NCI-H2196 treated with DMSO at 0.1 percent for 48 hours (cell line): Measurements from ENCODE around the gene RAB42.
A peak's percentile ranks its signal among the peaks of the same experiment; 100 is the strongest.
"Not testable (repeated sequence)": the region's sequence is repeated elsewhere in the genome, so short reads cannot be mapped to it uniquely, and the experiment has no call there.

Experiments used
- DNase-seq: peaks from one replicate; lab custom pipeline; 2025; ENCODE audit not compliant: unreplicated experiment; lab: John Stamatoyannopoulos, UW

The RAB42 gene

GRCh38 chr1:28582248-28582615 is 9.8 kb upstream of the RAB42 start:
- DNase-seq, result no peak

- DNase-seq, result not testable (repeated sequence)
Observed at GRCh38 chr1:28586585-28587391, 5.3 kb upstream of the RAB42 start.

- no peak for DNase-seq
Observed at GRCh38 chr1:28592321-28593071, 431 bp downstream of the RAB42 start.

GRCh38 chr1:28593988-28594356 is 1.9 kb downstream of the RAB42 start:
- DNase-seq, result not testable (repeated sequence)

- DNase-seq, result peak; percentile 80
Observed at GRCh38 chr1:28594686-28595411, 2.8 kb downstream of the RAB42 start.

GRCh38 chr1:28595412-28596191 is 3.5 kb downstream of the RAB42 start:
- DNase-seq, result no peak

- not testable (repeated sequence) for DNase-seq
Observed at GRCh38 chr1:28596276-28596675, 4.2 kb downstream of the RAB42 start.

- peak; percentile 24 for DNase-seq
Observed at GRCh38 chr1:28601696-28602095, 9.6 kb downstream of the RAB42 start.

GRCh38 chr1:28602536-28603439 is 10.7 kb downstream of the RAB42 start:
- peak; percentile 59 for DNase-seq

GRCh38 chr1:28604411-28604810 is 12.3 kb downstream of the RAB42 start:
- no peak for DNase-seq

- DNase-seq, result no peak
Observed at GRCh38 chr1:28604962-28605361, 12.9 kb downstream of the RAB42 start.

- DNase-seq, result no peak
Observed at GRCh38 chr1:28606771-28607170, 14.7 kb downstream of the RAB42 start.

GRCh38 chr1:28613175-28613574 is 21.1 kb downstream of the RAB42 start:
- no peak for DNase-seq

GRCh38 chr1:28631713-28632112 is 39.6 kb downstream of the RAB42 start:
- no peak for DNase-seq

- DNase-seq, result no peak
Observed at GRCh38 chr1:28632560-28632959, 40.5 kb downstream of the RAB42 start.

GRCh38 chr1:28640766-28641165 is 48.7 kb downstream of the RAB42 start:
- no peak for DNase-seq

GRCh38 chr1:28642056-28642846 is 50.2 kb downstream of the RAB42 start:
- DNase-seq, result no peak

GRCh38 chr1:28642847-28643635 is 51.0 kb downstream of the RAB42 start, which contains the start of gene TAF12:
TAF12 (minus strand) TSS chr1:28643067; CDS start chr1:28622081, 20,986 bp downstream.
- peak; percentile 93 for DNase-seq
